ENCODE data around the gene ZNF516. TPM values are rescaled to one million over a fixed set of nuclear protein-coding genes. Genes with fewer than 3 reads are reported as not detected.

ZNF516 gene
- total RNA-seq, 1 experiment from 2014 or later, result 22.6 TPM

DNA sequence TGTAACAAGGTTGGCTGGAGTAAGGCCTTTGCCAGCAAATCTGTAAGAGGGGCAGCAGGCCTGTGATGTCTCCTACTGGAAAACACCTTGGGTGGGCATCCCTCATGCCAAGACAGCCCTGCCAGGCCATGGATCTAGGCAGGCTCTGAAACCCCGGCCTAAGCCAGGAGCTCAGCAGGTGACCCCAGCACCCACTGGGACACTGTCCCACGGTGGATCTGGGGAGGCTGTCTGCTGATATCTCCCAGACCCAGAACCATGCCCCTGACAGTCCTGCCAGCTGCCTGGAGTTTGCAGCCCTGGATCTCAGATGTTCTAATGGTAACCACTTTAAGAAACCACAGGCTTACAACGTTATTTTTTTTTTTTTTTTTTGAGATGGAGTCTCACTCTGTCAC is 117.7 kb downstream of the ZNF516 start:
- no peak for DNase-seq
- Mint-ChIP-seq H3K4me3 (no peak overlapping the region), H3K36me3 (ENCODE audit: insufficient read depth in 1 of 3, low read depth in 3 of 3) (peaks cover 11 to 16% (median 14%) of the 10 kb centered on the region in 3 experiments; a peak in 6 of 7 replicates), H3K27me3 (ENCODE audit: low read depth) (no peaks in the 10 kb centered on the region), H3K27ac (no peak overlapping the region), H3K4me1 (peaks cover 27 to 31% of the 10 kb centered on the region in 2 experiments), H3K9me3 (no peaks in the 10 kb centered on the region)
- Histone ChIP-seq H3K4ac (ENCODE audit: low read depth, low read length) (no peak overlapping the region), H3K23me2 (ENCODE audit: insufficient read length, low read depth, low read length, poor library complexity, severe bottlenecking) (no peaks in the 10 kb centered on the region), H3K79me1 (ENCODE audit: insufficient read depth, low read depth, low read length, poor library complexity, severe bottlenecking) (no peaks in the 10 kb centered on the region), H3K27ac (ENCODE audit: insufficient read length, low read depth, low read length) (no peak overlapping the region), H3K56ac (ENCODE audit: insufficient read length, low read depth, low read length) (no peak overlapping the region), H4K8ac (replicated peaks; ENCODE audit: insufficient read length, low read depth, low read length) (no peak overlapping the region), H2BK5ac (ENCODE audit: insufficient read length, low read length) (no peak overlapping the region), H3K18ac (ENCODE audit: insufficient read length, low read depth, low read length) (no peak overlapping the region), H3K79me2 (ENCODE audit: insufficient read depth, low read length) (no peaks in the 10 kb centered on the region), H3K14ac (ENCODE audit: insufficient read depth, low read length) (no peak overlapping the region; the same call in 1 of the 2 replicates), H3T11ph (ENCODE audit: low read length) (no peak overlapping the region), H2BK20ac (ENCODE audit: low read depth, low read length, poor library complexity, severe bottlenecking) (no peak overlapping the region), H3K4me2 (ENCODE audit: insufficient read depth, insufficient read length, low read length) (no peak overlapping the region), H4K91ac (ENCODE audit: insufficient read length, low read depth, low read length) (no peak overlapping the region), H4K5ac (ENCODE audit: insufficient read length, low read depth, low read length) (no peak overlapping the region), H3K23ac (ENCODE audit: insufficient read length, low read depth, low read length) (no peak overlapping the region), H4K20me1 (ENCODE audit: control insufficient read depth, insufficient read depth, insufficient read length) (no peaks in the 10 kb centered on the region), H2BK12ac (ENCODE audit: insufficient read length, low read depth, low read length) (no peak overlapping the region), H2AFZ (ENCODE audit: low read length) (no peak overlapping the region), H2AK5ac (ENCODE audit: insufficient read length, low read length) (no peak overlapping the region), H3K9me3 (ENCODE audit: control insufficient read depth, low read depth, low read length) (no peaks in the 10 kb centered on the region), H3K9ac (ENCODE audit: extremely low read depth, insufficient read length, low read length) (no peak overlapping the region), H2BK120ac (ENCODE audit: low read depth, low read length, poor library complexity, severe bottlenecking) (no peak overlapping the region), H2BK15ac (ENCODE audit: low read depth, low read length) (no peak overlapping the region), H3K27me3 (ENCODE audit: insufficient read depth, low read length) (no peaks in the 10 kb centered on the region), H3K4me1 (ENCODE audit: insufficient read depth, low read length) (no peaks in the 10 kb centered on the region; the same call in 1 of the 2 replicates)
- TF ChIP-seq, protein P1, sequence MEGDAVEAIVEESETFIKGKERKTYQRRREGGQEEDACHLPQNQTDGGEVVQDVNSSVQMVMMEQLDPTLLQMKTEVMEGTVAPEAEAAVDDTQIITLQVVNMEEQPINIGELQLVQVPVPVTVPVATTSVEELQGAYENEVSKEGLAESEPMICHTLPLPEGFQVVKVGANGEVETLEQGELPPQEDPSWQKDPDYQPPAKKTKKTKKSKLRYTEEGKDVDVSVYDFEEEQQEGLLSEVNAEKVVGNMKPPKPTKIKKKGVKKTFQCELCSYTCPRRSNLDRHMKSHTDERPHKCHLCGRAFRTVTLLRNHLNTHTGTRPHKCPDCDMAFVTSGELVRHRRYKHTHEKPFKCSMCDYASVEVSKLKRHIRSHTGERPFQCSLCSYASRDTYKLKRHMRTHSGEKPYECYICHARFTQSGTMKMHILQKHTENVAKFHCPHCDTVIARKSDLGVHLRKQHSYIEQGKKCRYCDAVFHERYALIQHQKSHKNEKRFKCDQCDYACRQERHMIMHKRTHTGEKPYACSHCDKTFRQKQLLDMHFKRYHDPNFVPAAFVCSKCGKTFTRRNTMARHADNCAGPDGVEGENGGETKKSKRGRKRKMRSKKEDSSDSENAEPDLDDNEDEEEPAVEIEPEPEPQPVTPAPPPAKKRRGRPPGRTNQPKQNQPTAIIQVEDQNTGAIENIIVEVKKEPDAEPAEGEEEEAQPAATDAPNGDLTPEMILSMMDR (conservative IDR thresholded peaks at IDR 0.05), result no peak
- no CpG with 5 or more reads among the region's 3 CpGs for WGBS (ENCODE audit: extremely low coverage, insufficient read length, low lambda C conversion rate)

Measured in H9 (cell line).